ENCODE measurements around the gene DYNLT1. TPM values are rescaled to one million over a fixed set of nuclear protein-coding genes. Genes with fewer than 3 reads are reported as not detected.

Gene DYNLT1
- total and polyA plus RNA-seq, 2 of the 13 experiments (the other 11 are each of a cell fraction or from before 2014, with no cell fraction given) = 108 to 171 TPM

DNA sequence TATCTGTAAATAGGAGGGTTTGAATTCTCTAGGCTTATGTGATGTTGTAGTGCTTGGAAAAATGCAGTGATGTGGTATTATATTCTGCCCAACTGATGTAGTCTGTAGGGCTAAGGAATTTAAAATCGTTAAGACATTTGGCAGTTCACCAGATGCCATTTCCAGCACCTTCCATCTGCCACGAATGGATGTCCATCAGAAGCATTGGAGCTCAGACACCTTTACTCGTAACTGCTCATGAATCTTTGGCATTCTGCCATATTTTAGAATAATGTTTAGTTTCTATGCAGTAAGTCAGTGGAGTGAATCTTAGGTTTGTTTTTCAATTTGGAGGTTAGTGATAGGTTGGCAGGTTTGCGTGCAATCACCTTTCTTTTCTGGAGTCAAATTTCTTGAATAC is 3.0 kb upstream of the DYNLT1 start:
- TF ChIP-seq, protein P1, sequence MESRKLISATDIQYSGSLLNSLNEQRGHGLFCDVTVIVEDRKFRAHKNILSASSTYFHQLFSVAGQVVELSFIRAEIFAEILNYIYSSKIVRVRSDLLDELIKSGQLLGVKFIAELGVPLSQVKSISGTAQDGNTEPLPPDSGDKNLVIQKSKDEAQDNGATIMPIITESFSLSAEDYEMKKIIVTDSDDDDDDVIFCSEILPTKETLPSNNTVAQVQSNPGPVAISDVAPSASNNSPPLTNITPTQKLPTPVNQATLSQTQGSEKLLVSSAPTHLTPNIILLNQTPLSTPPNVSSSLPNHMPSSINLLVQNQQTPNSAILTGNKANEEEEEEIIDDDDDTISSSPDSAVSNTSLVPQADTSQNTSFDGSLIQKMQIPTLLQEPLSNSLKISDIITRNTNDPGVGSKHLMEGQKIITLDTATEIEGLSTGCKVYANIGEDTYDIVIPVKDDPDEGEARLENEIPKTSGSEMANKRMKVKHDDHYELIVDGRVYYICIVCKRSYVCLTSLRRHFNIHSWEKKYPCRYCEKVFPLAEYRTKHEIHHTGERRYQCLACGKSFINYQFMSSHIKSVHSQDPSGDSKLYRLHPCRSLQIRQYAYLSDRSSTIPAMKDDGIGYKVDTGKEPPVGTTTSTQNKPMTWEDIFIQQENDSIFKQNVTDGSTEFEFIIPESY (CRISPR knock-in tag; IDR thresholded peaks at IDR 0.05) = no peak
- TF ChIP-seq KLF15 (CRISPR knock-in tag; IDR thresholded peaks at IDR 0.05; ENCODE audit: borderline replicate concordance) = no peak
- TF ChIP-seq AHDC1 (CRISPR knock-in tag; IDR thresholded peaks at IDR 0.05; ENCODE audit: borderline replicate concordance) = no peak
- TF ChIP-seq THAP8 (CRISPR knock-in tag; IDR thresholded peaks at IDR 0.05; ENCODE audit: borderline replicate concordance) = no peak
- no peak for TF ChIP-seq JUND (CRISPR knock-in tag; IDR thresholded peaks at IDR 0.05)
- TF ChIP-seq ZNF543 (CRISPR knock-in tag; IDR thresholded peaks at IDR 0.05) = no peak
- no peak for TF ChIP-seq ZNF383 (CRISPR knock-in tag; IDR thresholded peaks at IDR 0.05; ENCODE audit: borderline replicate concordance)
- TF ChIP-seq NFATC3 (CRISPR knock-in tag; IDR thresholded peaks at IDR 0.05) = no peak
- no peak for TF ChIP-seq CREM (IDR thresholded peaks at IDR 0.05)
- no peak for TF ChIP-seq CREM (CRISPR knock-in tag; IDR thresholded peaks at IDR 0.05)
- H2AFZ ChIP-seq (ENCODE audit: low read length) = no peak overlapping the region
- ChIA-PET CTCF (ENCODE audit: low intra/inter-chr PET ratio, low total read pairs) (no interaction called here), POLR2A (interaction anchor here (0.6 kb wide), 1 partner anchor 434 kb away, joined by 3 read pairs; no protein-coding TSS in a partner anchor)
- H4K20me1 ChIP-seq (ENCODE audit: insufficient read depth, low read length) = no peaks in the 10 kb centered on the region
- peaks cover 2 to 24% of the 10 kb centered on the region in 2 experiments; a peak in 3 of 5 replicates for H3K27me3 ChIP-seq (ENCODE audit: control insufficient read depth in 1 of 2, insufficient read depth in 2 of 2, low read length in 2 of 2)
- no peak overlapping the region for H3K9ac ChIP-seq (ENCODE audit: insufficient read depth, low read depth, low read length)
- H3K4me2 ChIP-seq (ENCODE audit: low read depth, low read length) = no peak overlapping the region
- H3K79me2 ChIP-seq (ENCODE audit: insufficient read depth, low read length) = peaks cover 13% of the 10 kb centered on the region
- ATAC-seq (no peak), DNase-seq (ENCODE audit: low spot score) (no peak), FAIRE-seq (no peak)
- H3K27ac ChIP-seq (ENCODE audit: extremely low read length, insufficient read depth, low read length) = no peak overlapping the region
- in situ Hi-C loops (cut with HindIII; ENCODE audit: extremely low pct_ligation_motif_present, low pct_unique_long_range_greater_than_20kb) (no loop called here), intact Hi-C loops (cut with micrococcal nuclease; ENCODE audit: unreplicated experiment) (loop anchor here (10.0 kb wide), 1 partner anchor 1117 kb away; the partner anchor contains the start of gene ACAT2)
- no peaks in the 10 kb centered on the region for H3K9me3 ChIP-seq (ENCODE audit: low read length)
- 50% methylated on average over 4 of the region's 4 CpGs for WGBS (ENCODE audit: low lambda C conversion rate)
- peaks cover 23% of the 10 kb centered on the region for H3K4me1 ChIP-seq (ENCODE audit: insufficient read depth, low read length)
- no TSS peak for BruUV-seq (replicated peaks)
- no peaks in the 10 kb centered on the region for H3K36me3 ChIP-seq (replicated peaks in 1 of 2; ENCODE audit: control insufficient read depth in 1 of 2, insufficient read depth in 2 of 2, low read length in 2 of 2)
- H3K4me3 ChIP-seq (replicated peaks in 1 of 3; ENCODE audit: insufficient read depth in 1 of 3, low read depth in 2 of 3, low read length in 3 of 3) = no peak overlapping the region
